ENCODE measurements around the gene ASIC3.
A peak's percentile ranks its signal among the peaks of the same experiment; 100 is the strongest.

Gene ASIC3

GRCh38 chr7:151008511-151009323, 39.6 kb upstream of the ASIC3 start:
- Histone ChIP-seq H3K9ac (ENCODE audit: low read depth, low read length, poor library complexity, severe bottlenecking) (peak overlapping the region; percentile 65), H4K20me1 (ENCODE audit: insufficient read depth, low read length, poor library complexity, severe bottlenecking) (no peaks in the 10 kb centered on the region), H3K9me2 (replicated peaks; ENCODE audit: low read depth, low read length) (no peaks in the 10 kb centered on the region), H3K4me3 (ENCODE audit: low read length, poor library complexity, severe bottlenecking) (peak overlapping the region; percentile 74), H3K4me1 (ENCODE audit: insufficient read depth, low read length, poor library complexity, severe bottlenecking) (peaks cover 38% of the 10 kb centered on the region), H3K9me3 (ENCODE audit: insufficient read depth, low read depth, low read length) (no peaks in the 10 kb centered on the region), H3K27me3 (ENCODE audit: insufficient read depth, low read length, poor library complexity, severe bottlenecking) (no peaks in the 10 kb centered on the region), H3K79me2 (ENCODE audit: insufficient read depth, low read length) (no peaks in the 10 kb centered on the region), H3F3A (ENCODE audit: low read depth) (no peaks in the 10 kb centered on the region), H3K36me3 (ENCODE audit: insufficient read depth, low read length) (no peaks in the 10 kb centered on the region), H3K4me2 (ENCODE audit: low read depth, low read length, poor library complexity, severe bottlenecking) (peak overlapping the region; percentile 82), H2AFZ (ENCODE audit: low read length) (peak overlapping the region; percentile 44)
- TF ChIP-seq EZH2phosphoT487 (IDR thresholded peaks at IDR 0.05; ENCODE audit: borderline replicate concordance), result no peak
- peak; percentile 72 for TF ChIP-seq CTCF (conservative IDR thresholded peaks at IDR 0.05; ENCODE audit: low read length)

GRCh38 chr7:151009327-151010036, 38.8 kb upstream of the ASIC3 start:
- TF ChIP-seq CTCF (conservative IDR thresholded peaks at IDR 0.05; ENCODE audit: low read length) (no peak), EZH2phosphoT487 (IDR thresholded peaks at IDR 0.05; ENCODE audit: borderline replicate concordance) (no peak)
- peak overlapping the region; percentile 65 for H3K9ac ChIP-seq (ENCODE audit: low read depth, low read length, poor library complexity, severe bottlenecking)
- no peaks in the 10 kb centered on the region for H3K79me2 ChIP-seq (ENCODE audit: insufficient read depth, low read length)
- H3K27me3 ChIP-seq (ENCODE audit: insufficient read depth, low read length, poor library complexity, severe bottlenecking), result no peaks in the 10 kb centered on the region
- no peaks in the 10 kb centered on the region for H3F3A ChIP-seq (ENCODE audit: low read depth)
- no peaks in the 10 kb centered on the region for H3K9me2 ChIP-seq (replicated peaks; ENCODE audit: low read depth, low read length)
- peaks cover 41% of the 10 kb centered on the region for H3K4me1 ChIP-seq (ENCODE audit: insufficient read depth, low read length, poor library complexity, severe bottlenecking)
- H3K9me3 ChIP-seq (ENCODE audit: insufficient read depth, low read depth, low read length), result no peaks in the 10 kb centered on the region
- H4K20me1 ChIP-seq (ENCODE audit: insufficient read depth, low read length, poor library complexity, severe bottlenecking), result no peaks in the 10 kb centered on the region
- no peaks in the 10 kb centered on the region for H3K36me3 ChIP-seq (ENCODE audit: insufficient read depth, low read length)
- H3K4me3 ChIP-seq (ENCODE audit: low read length, poor library complexity, severe bottlenecking), result no peak overlapping the region
- no peak overlapping the region for H3K4me2 ChIP-seq (ENCODE audit: low read depth, low read length, poor library complexity, severe bottlenecking)
- no peak overlapping the region for H2AFZ ChIP-seq (ENCODE audit: low read length)

GRCh38 chr7:151010037-151010306, 38.4 kb upstream of the ASIC3 start:
- H3K79me2 ChIP-seq (ENCODE audit: insufficient read depth, low read length), result no peaks in the 10 kb centered on the region
- H3K4me2 ChIP-seq (ENCODE audit: low read depth, low read length, poor library complexity, severe bottlenecking), result no peak overlapping the region
- no peaks in the 10 kb centered on the region for H4K20me1 ChIP-seq (ENCODE audit: insufficient read depth, low read length, poor library complexity, severe bottlenecking)
- H3K9me2 ChIP-seq (replicated peaks; ENCODE audit: low read depth, low read length), result no peaks in the 10 kb centered on the region
- TF ChIP-seq EZH2phosphoT487 (IDR thresholded peaks at IDR 0.05; ENCODE audit: borderline replicate concordance) (no peak), CTCF (conservative IDR thresholded peaks at IDR 0.05; ENCODE audit: low read length) (no peak)
- H3K36me3 ChIP-seq (ENCODE audit: insufficient read depth, low read length), result no peaks in the 10 kb centered on the region
- no peak overlapping the region for H3K9ac ChIP-seq (ENCODE audit: low read depth, low read length, poor library complexity, severe bottlenecking)
- H2AFZ ChIP-seq (ENCODE audit: low read length), result no peak overlapping the region
- no peaks in the 10 kb centered on the region for H3K27me3 ChIP-seq (ENCODE audit: insufficient read depth, low read length, poor library complexity, severe bottlenecking)
- no peak overlapping the region for H3K4me3 ChIP-seq (ENCODE audit: low read length, poor library complexity, severe bottlenecking)
- H3F3A ChIP-seq (ENCODE audit: low read depth), result no peaks in the 10 kb centered on the region
- H3K9me3 ChIP-seq (ENCODE audit: insufficient read depth, low read depth, low read length), result no peaks in the 10 kb centered on the region
- H3K4me1 ChIP-seq (ENCODE audit: insufficient read depth, low read length, poor library complexity, severe bottlenecking), result peaks cover 46% of the 10 kb centered on the region
